SK-N-SH treated with all-trans-retinoic acid at 6 μM for 48 hours (cell line): ENCODE results near the gene RGS7.

ENCODE experiments used
- CREB5 ChIP-seq: fragments of 250-450 bp; sonication (Bioruptor Pico); IDR thresholded peaks from 2 replicates; pipeline ENCODE4 v1.5.1; 2020; ENCODE audit warnings: low read depth, mild to moderate bottlenecking, moderate library complexity
- RARB ChIP-seq: fragments of 250-450 bp; sonication (Bioruptor Pico); IDR thresholded peaks from 2 replicates; pipeline ENCODE4 v1.8.0; 2021; ENCODE audit warnings: mild to moderate bottlenecking, moderate library complexity
- ZFP30 ChIP-seq: fragments of 450-650 bp; formaldehyde crosslinking; IDR thresholded peaks from 2 replicates; pipeline ENCODE4 v1.5.0; 2022; ENCODE audit warnings: mild to moderate bottlenecking, moderate library complexity

GRCh38 chr1:240956424-240956823 lies 400.6 kb downstream of the RGS7 start:
- no peak for TF ChIP-seq CREB5 (CRISPR knock-in tag)
- no peak for TF ChIP-seq RARB (CRISPR knock-in tag)
- TF ChIP-seq ZFP30 (CRISPR knock-in tag), result no peak
